Endothelial cell of umbilical vein (primary cell): ENCODE data around the gene DGKD. TPM values are rescaled to one million over a fixed set of nuclear protein-coding genes. Genes with fewer than 3 reads are reported as not detected.

Source experiments
- BruUV-seq: library from RNA; stranded (reverse); fragments of 400-500 nt; replicated peaks from 2 replicates; lab custom pipeline; 2021; lab: Mats Ljungman, UMichigan
- CTCF ChIA-PET: fragments of 300-600, 350-600 bp; sonication (Branson Sonifier 250); formaldehyde crosslinking; loops from one replicate; lab custom pipeline; 2021; ENCODE audit warnings: antibody characterized with exemption, inconsistent platforms; lab: Charles Lee
- POLR2A ChIA-PET: fragments of 300-600, 350-600 bp; sonication (Branson Sonifier 250); formaldehyde crosslinking; loops from one replicate; lab custom pipeline; 2021; ENCODE audit warnings: antibody characterized with exemption, inconsistent platforms; lab: Charles Lee
- DNase-seq: peaks from one replicate; pipeline ENCODE4 v3.0.0-alpha.2; 2011; ENCODE audit warnings: low read depth, low spot score
- FAIRE-seq: peaks from 2 replicates; lab custom pipeline; 2011; peaks lifted over from hg19 to GRCh38; lab: Jason Lieb, UNC
- H2AFZ ChIP-seq: 2 replicates; pipeline ENCODE4 v1.6.0; 2012; ENCODE audit warnings: low read depth, low read length, control low read depth, inconsistent platforms
- H3K27ac ChIP-seq: 2 replicates; pipeline ENCODE4 v1.5.1; 2011; ENCODE audit warnings: low read depth, mild to moderate bottlenecking, control low read depth, low read length, moderate library complexity; ENCODE audit not compliant: insufficient read depth
- H3K27me3 ChIP-seq, 2 experiments: 2 replicates each; pipeline versions ENCODE4 v1.6.0 to v1.6.1; 2011; ENCODE audit warnings: low read length in 2 of 2, mixed read lengths in 1 of 2; ENCODE audit not compliant: control insufficient read depth in 2 of 2, insufficient read depth in 2 of 2
- H3K36me3 ChIP-seq, 2 experiments: 2 replicates in 1 of 2; 3 replicates in 1 of 2; pipeline ENCODE4 v1.5.1; 2011; ENCODE audit warnings: low read length in 2 of 2, mild to moderate bottlenecking in 1 of 2, moderate library complexity in 1 of 2; ENCODE audit not compliant: control insufficient read depth in 2 of 2, insufficient read depth in 2 of 2; ENCODE audit errors: extremely low read depth in 1 of 2
- H3K4me1 ChIP-seq: 3 replicates; pipeline ENCODE4 v1.5.1; 2011; ENCODE audit warnings: mild to moderate bottlenecking, low read length; ENCODE audit not compliant: control insufficient read depth, insufficient read depth; ENCODE audit errors: extremely low read depth
- H3K4me2 ChIP-seq: 2 replicates; pipeline ENCODE4 v1.6.1; 2011; ENCODE audit warnings: low read length, control low read depth, mixed read lengths; ENCODE audit not compliant: insufficient read depth
- H3K4me3 ChIP-seq, 3 experiments: fragments of 200-600 bp in 1 of 3; sonication (generic), shearing (Covaris generic) in 1 of 3; replicated peaks in 1 of 3; 2 replicates each; pipeline ENCODE4 v1.5.1; 2011 to 2016; ENCODE audit warnings: control low read depth in 3 of 3, low read length in 3 of 3, mild to moderate bottlenecking in 2 of 3, inconsistent platforms in 1 of 3, low read depth in 1 of 3, moderate library complexity in 1 of 3; ENCODE audit not compliant: insufficient read depth in 1 of 3
- H3K79me2 ChIP-seq: 2 replicates; pipeline ENCODE4 v1.6.0; 2012; ENCODE audit warnings: low read length, inconsistent platforms; ENCODE audit not compliant: control insufficient read depth, insufficient read depth
- H3K9ac ChIP-seq: replicated peaks from 2 replicates; pipeline ENCODE3; 2011; ENCODE audit warnings: low read length, control low read depth; ENCODE audit not compliant: insufficient read depth; ENCODE audit errors: extremely low read depth
- H3K9me1 ChIP-seq: replicated peaks from 3 replicates; pipeline ENCODE4 v1.6.0; 2011; ENCODE audit warnings: mild to moderate bottlenecking, low read length; ENCODE audit not compliant: control insufficient read depth, insufficient read depth; ENCODE audit errors: extremely low read depth
- H3K9me3 ChIP-seq: replicated peaks from 2 replicates; pipeline ENCODE4 v1.5.1; 2012; ENCODE audit warnings: low read length, inconsistent platforms; ENCODE audit not compliant: control insufficient read depth, insufficient read depth
- H4K20me1 ChIP-seq: replicated peaks from 2 replicates; pipeline ENCODE3; 2011; ENCODE audit warnings: mild to moderate bottlenecking, low read length; ENCODE audit not compliant: control insufficient read depth, insufficient read depth; ENCODE audit errors: extremely low read depth
- CTCF ChIP-seq, 2 donors: IDR thresholded peaks; 1 replicate in 1 of 2; 2 replicates in 1 of 2; pipeline ENCODE4 v1.5.1; 2011; ENCODE audit warnings: low read length in 2 of 2, mild to moderate bottlenecking in 2 of 2, moderate library complexity in 2 of 2, control low read depth in 1 of 2, inconsistent platforms in 1 of 2, low read depth in 1 of 2; ENCODE audit not compliant: insufficient read depth in 1 of 2; ENCODE audit errors: extremely low read depth in 1 of 2
- EZH2 ChIP-seq: IDR thresholded peaks from 2 replicates; pipeline ENCODE4 v1.6.1; 2012; ENCODE audit warnings: borderline replicate concordance, low read depth, mild to moderate bottlenecking, moderate library complexity, low read length, inconsistent platforms; ENCODE audit not compliant: severe bottlenecking
- FOS ChIP-seq: IDR thresholded peaks from 2 replicates; pipeline ENCODE4 v1.6.1; 2011; ENCODE audit warnings: mild to moderate bottlenecking, low read length, moderate library complexity, borderline replicate concordance; ENCODE audit not compliant: insufficient read depth
- GATA2 ChIP-seq: IDR thresholded peaks from 2 replicates; pipeline ENCODE4 v1.7.0; 2011; ENCODE audit warnings: low read depth, mild to moderate bottlenecking, moderate library complexity, mixed read lengths, low read length; ENCODE audit not compliant: insufficient read length, insufficient read depth
- JUN ChIP-seq: IDR thresholded peaks from 2 replicates; pipeline ENCODE4 v1.6.1; 2011; ENCODE audit warnings: borderline replicate concordance, low read depth; ENCODE audit not compliant: insufficient read length, insufficient read depth
- MYC ChIP-seq: IDR thresholded peaks from one replicate; pipeline ENCODE4 v1.6.1; 2011; ENCODE audit warnings: mild to moderate bottlenecking, low read depth, low read length
- POLR2A ChIP-seq: IDR thresholded peaks from 2 replicates; pipeline ENCODE4 v1.6.1; 2012; ENCODE audit warnings: low read depth, mild to moderate bottlenecking, control low read depth, low read length
- POLR2AphosphoS5 ChIP-seq: IDR thresholded peaks from 2 replicates; pipeline ENCODE4 v1.6.1; 2012; ENCODE audit warnings: low read depth, mild to moderate bottlenecking, control low read depth, low read length, moderate library complexity; ENCODE audit not compliant: insufficient read depth
- dilution Hi-C: fragments of 300-500 bp; cut with MboI; formaldehyde crosslinking; loops from one replicate; pipeline ENCODE4 v1.15.0; 2019; ENCODE audit warnings: low sequenced_read_pairs; ENCODE audit not compliant: extremely low pct_ligation_motif_present
- intact Hi-C: fragments of 100-400 bp; cut with micrococcal nuclease; formaldehyde crosslinking; loops from one replicate; pipeline ENCODE4 v1.10.0; 2022
- polyA plus RNA-seq, 4 experiments: library from polyadenylated mRNA; depleted of rRNA in 3 of 4; stranded (reverse) in 3 of 4; unstranded in 1 of 4; fragments of >200 nt; gene quantifications; 2 replicates each; pipeline versions ENCODE4 v1.2.1 to v1.2.3, GENCODE V29; 2011 to 2012; ENCODE audit warnings: missing spikeins in 1 of 4
- total RNA-seq: library from RNA; stranded (reverse); gene quantifications from 2 replicates; pipeline ENCODE4 v1.2.3, GENCODE V29; 2021
- TF ChIP-seq, protein P1 (sequence below): IDR thresholded peaks from 2 replicates; pipeline ENCODE4 v1.6.1; 2011; ENCODE audit not compliant: insufficient read depth, insufficient read length

The DGKD gene
- total and polyA plus RNA-seq, 2 donors (not counting 3 experiments of a cell fraction or from before 2014, with no cell fraction given): 10.8 to 36.6 TPM

DNA sequence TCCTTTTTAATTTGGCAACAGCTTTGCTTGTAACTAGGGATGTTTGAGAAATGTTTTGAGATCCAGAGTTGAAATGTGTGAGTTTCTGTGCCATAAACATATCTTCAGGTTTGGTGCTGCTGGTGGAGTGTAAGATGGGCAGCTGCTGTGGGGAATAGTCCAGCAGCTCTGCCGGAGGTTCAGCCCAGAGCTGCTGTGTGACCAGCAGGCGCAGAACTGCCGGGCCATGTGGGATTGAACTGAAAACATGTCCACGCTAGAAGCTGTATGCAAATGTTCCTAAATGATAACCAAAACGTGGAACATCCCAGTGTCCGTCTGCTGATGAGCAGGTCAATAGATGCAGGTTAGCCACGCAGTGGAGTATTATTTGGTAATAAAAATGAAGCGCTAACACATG lies 99.6 kb downstream of the DGKD start:
- DNase-seq (no peak), FAIRE-seq (no peak)
- no peaks in the 10 kb centered on the region for H4K20me1 ChIP-seq
- BruUV-seq: no TSS peak
- H3K9me1 ChIP-seq: no peaks in the 10 kb centered on the region
- no peaks in the 10 kb centered on the region for H3K27me3 ChIP-seq
- dilution Hi-C loops (no loop called here), intact Hi-C loops (no loop called here)
- POLR2A ChIA-PET: no interaction called here
- no peak overlapping the region for H2AFZ ChIP-seq
- no peaks in the 10 kb centered on the region for H3K4me1 ChIP-seq
- H3K36me3 ChIP-seq: peaks cover 0 to 14% of the 10 kb centered on the region in 2 experiments
- TF ChIP-seq GATA2: no peak
- no peak for TF ChIP-seq FOS
- TF ChIP-seq POLR2AphosphoS5: no peak
- no peak for TF ChIP-seq CTCF (IDR thresholded peaks at IDR 0.05; ENCODE audit: extremely low read depth in 1 of 2, insufficient read depth in 1 of 2, low read depth in 1 of 2, low read length in 2 of 2)
- no peak for TF ChIP-seq POLR2A
- TF ChIP-seq MYC: no peak
- TF ChIP-seq, protein P1, sequence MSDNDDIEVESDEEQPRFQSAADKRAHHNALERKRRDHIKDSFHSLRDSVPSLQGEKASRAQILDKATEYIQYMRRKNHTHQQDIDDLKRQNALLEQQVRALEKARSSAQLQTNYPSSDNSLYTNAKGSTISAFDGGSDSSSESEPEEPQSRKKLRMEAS: no peak
- no peak for TF ChIP-seq JUN
- no peak for TF ChIP-seq EZH2
- no peak overlapping the region for H3K9ac ChIP-seq
- H3K4me2 ChIP-seq: no peak overlapping the region
- CTCF ChIA-PET: interaction anchor here (1.5 to 2.6 kb wide), 2 partner anchors 257 to 378 kb away, joined by 3 to 7 read pairs; no protein-coding TSS in a partner anchor
- H3K79me2 ChIP-seq: no peaks in the 10 kb centered on the region
- H3K9me3 ChIP-seq: no peaks in the 10 kb centered on the region
- no peak overlapping the region for H3K27ac ChIP-seq
- H3K4me3 ChIP-seq: no peak overlapping the region
